ENCODE results near the gene CEP350. TPM values are rescaled to one million over a fixed set of nuclear protein-coding genes. Genes with fewer than 3 reads are reported as not detected.

CEP350 gene
- total RNA-seq, 1 experiment from 2014 or later: 27.6 TPM

GRCh38 chr1:180061019-180061418 lies 106.4 kb downstream of the CEP350 start:
- H3K79me2 ChIP-seq (ENCODE audit: insufficient read depth, low read length): no peaks in the 10 kb centered on the region
- no peak overlapping the region for H3K4me3 ChIP-seq (replicated peaks in 1 of 2; ENCODE audit: low read depth in 1 of 2, low read length in 2 of 2)
- no peak overlapping the region for H3K9ac ChIP-seq (ENCODE audit: low read length)
- H4K20me1 ChIP-seq (ENCODE audit: insufficient read depth): 0 out of 2 replicates have a peak, but pooled peaks cover 3% of the 10 kb centered on the region
- no peaks in the 10 kb centered on the region for H3K9me2 ChIP-seq (ENCODE audit: insufficient read depth)
- no peak overlapping the region for H2AFZ ChIP-seq (ENCODE audit: low read depth, low read length, poor library complexity, severe bottlenecking)
- H3K36me3 ChIP-seq (ENCODE audit: control insufficient read depth in 1 of 2, insufficient read depth in 2 of 2, low read length in 2 of 2): peaks cover 0 to 15% of the 10 kb centered on the region in 2 experiments; a peak in 2 of 4 replicates
- POLR2A ChIA-PET: no interaction called here
- no peak overlapping the region for H3K27ac ChIP-seq (ENCODE audit: low read depth, low read length)
- DNase-seq (ENCODE audit: low read depth, low spot score): no peak
- no peaks in the 10 kb centered on the region for H3K27me3 ChIP-seq (ENCODE audit: insufficient read depth, low read length)
- no peak for TF ChIP-seq ZNF274 (IDR thresholded peaks at IDR 0.05; ENCODE audit: low read depth, low read length)
- TF ChIP-seq YY1 (IDR thresholded peaks at IDR 0.05; ENCODE audit: extremely low read depth, insufficient replicate concordance, low read depth, low read length): no peak
- no peak for TF ChIP-seq ELF1 (IDR thresholded peaks at IDR 0.05; ENCODE audit: borderline replicate concordance, low read depth)
- TF ChIP-seq FOSL1 (IDR thresholded peaks at IDR 0.05; ENCODE audit: low read depth): no peak
- no peak for TF ChIP-seq EZH2phosphoT487 (IDR thresholded peaks at IDR 0.05; ENCODE audit: borderline replicate concordance)
- TF ChIP-seq RAD21 (IDR thresholded peaks at IDR 0.05; ENCODE audit: low read depth): no peak
- no peak for TF ChIP-seq CEBPB (IDR thresholded peaks at IDR 0.05; ENCODE audit: low read depth)
- TF ChIP-seq, protein P1, sequence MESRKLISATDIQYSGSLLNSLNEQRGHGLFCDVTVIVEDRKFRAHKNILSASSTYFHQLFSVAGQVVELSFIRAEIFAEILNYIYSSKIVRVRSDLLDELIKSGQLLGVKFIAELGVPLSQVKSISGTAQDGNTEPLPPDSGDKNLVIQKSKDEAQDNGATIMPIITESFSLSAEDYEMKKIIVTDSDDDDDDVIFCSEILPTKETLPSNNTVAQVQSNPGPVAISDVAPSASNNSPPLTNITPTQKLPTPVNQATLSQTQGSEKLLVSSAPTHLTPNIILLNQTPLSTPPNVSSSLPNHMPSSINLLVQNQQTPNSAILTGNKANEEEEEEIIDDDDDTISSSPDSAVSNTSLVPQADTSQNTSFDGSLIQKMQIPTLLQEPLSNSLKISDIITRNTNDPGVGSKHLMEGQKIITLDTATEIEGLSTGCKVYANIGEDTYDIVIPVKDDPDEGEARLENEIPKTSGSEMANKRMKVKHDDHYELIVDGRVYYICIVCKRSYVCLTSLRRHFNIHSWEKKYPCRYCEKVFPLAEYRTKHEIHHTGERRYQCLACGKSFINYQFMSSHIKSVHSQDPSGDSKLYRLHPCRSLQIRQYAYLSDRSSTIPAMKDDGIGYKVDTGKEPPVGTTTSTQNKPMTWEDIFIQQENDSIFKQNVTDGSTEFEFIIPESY (IDR thresholded peaks at IDR 0.05; ENCODE audit: extremely low read depth, insufficient replicate concordance, low read length): no peak
- no peak for TF ChIP-seq SIN3A (IDR thresholded peaks at IDR 0.05; ENCODE audit: low read depth)
- TF ChIP-seq, protein P2, sequence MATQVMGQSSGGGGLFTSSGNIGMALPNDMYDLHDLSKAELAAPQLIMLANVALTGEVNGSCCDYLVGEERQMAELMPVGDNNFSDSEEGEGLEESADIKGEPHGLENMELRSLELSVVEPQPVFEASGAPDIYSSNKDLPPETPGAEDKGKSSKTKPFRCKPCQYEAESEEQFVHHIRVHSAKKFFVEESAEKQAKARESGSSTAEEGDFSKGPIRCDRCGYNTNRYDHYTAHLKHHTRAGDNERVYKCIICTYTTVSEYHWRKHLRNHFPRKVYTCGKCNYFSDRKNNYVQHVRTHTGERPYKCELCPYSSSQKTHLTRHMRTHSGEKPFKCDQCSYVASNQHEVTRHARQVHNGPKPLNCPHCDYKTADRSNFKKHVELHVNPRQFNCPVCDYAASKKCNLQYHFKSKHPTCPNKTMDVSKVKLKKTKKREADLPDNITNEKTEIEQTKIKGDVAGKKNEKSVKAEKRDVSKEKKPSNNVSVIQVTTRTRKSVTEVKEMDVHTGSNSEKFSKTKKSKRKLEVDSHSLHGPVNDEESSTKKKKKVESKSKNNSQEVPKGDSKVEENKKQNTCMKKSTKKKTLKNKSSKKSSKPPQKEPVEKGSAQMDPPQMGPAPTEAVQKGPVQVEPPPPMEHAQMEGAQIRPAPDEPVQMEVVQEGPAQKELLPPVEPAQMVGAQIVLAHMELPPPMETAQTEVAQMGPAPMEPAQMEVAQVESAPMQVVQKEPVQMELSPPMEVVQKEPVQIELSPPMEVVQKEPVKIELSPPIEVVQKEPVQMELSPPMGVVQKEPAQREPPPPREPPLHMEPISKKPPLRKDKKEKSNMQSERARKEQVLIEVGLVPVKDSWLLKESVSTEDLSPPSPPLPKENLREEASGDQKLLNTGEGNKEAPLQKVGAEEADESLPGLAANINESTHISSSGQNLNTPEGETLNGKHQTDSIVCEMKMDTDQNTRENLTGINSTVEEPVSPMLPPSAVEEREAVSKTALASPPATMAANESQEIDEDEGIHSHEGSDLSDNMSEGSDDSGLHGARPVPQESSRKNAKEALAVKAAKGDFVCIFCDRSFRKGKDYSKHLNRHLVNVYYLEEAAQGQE (IDR thresholded peaks at IDR 0.05; ENCODE audit: low read depth): no peak
- TF ChIP-seq, protein P3, sequence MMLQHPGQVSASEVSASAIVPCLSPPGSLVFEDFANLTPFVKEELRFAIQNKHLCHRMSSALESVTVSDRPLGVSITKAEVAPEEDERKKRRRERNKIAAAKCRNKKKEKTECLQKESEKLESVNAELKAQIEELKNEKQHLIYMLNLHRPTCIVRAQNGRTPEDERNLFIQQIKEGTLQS (IDR thresholded peaks at IDR 0.05): no peak
- no peak for TF ChIP-seq SRF (IDR thresholded peaks at IDR 0.05; ENCODE audit: low read depth)
- TF ChIP-seq TCF7L2 (IDR thresholded peaks at IDR 0.05; ENCODE audit: borderline replicate concordance, extremely low read depth, insufficient read depth, insufficient read length): no peak
- no peak for TF ChIP-seq SP1 (IDR thresholded peaks at IDR 0.05; ENCODE audit: low read depth)
- TF ChIP-seq ZFX (IDR thresholded peaks at IDR 0.05): no peak
- BruUV-seq (replicated peaks): no TSS peak
- no peaks in the 10 kb centered on the region for H3K9me3 ChIP-seq (ENCODE audit: control insufficient read depth in 1 of 2, insufficient read depth in 1 of 2, low read depth in 1 of 2, low read length in 2 of 2)
- RAD21 ChIA-PET (ENCODE audit: low non-redundant PET in 1 of 2, low total read pairs in 2 of 2, uncharacterized antibody in 2 of 2, unreplicated experiment in 2 of 2): no interaction called here
- intact Hi-C loops (cut with micrococcal nuclease): no loop called here
- H3K4me1 ChIP-seq (ENCODE audit: control insufficient read depth in 1 of 2, insufficient read depth in 2 of 2, low read length in 2 of 2): no peaks in the 10 kb centered on the region
- no peak overlapping the region for H3K4me2 ChIP-seq (ENCODE audit: low read length)
- no peak for ATAC-seq
- CTCF ChIA-PET: no interaction called here

All from HCT116 (cell line).